K562 (cell line): ENCODE data around the gene CNTD1. TPM values are rescaled to one million over a fixed set of nuclear protein-coding genes. Genes with fewer than 3 reads are reported as not detected.

Experiments
- MEIS2 ChIP-seq: fragments of 450-650 bp; IDR thresholded peaks from 2 replicates; pipeline ENCODE4 v1.6.1; 2014; ENCODE audit warnings: mild to moderate bottlenecking; ENCODE audit not compliant: partially characterized antibody
- MIER1 ChIP-seq: fragments of 450-650 bp; IDR thresholded peaks from 2 replicates; pipeline ENCODE4 v1.6.1; 2016; ENCODE audit warnings: antibody characterized with exemption, mild to moderate bottlenecking, low read depth
- polyA plus RNA-seq, 8 experiments: library from polyadenylated mRNA; depleted of rRNA in 4 of 8; stranded (reverse) in 5 of 8; unstranded in 3 of 8; fragments of >200 nt; fragmentation: Nextera tagmentation in 2 of 8; fragmentation: Illumina TruSeq in 1 of 8; extraction: Ambion mirVana in 2 of 8; extraction: Trizol in 1 of 8; gene quantifications; 2 replicates each; pipeline versions ENCODE4 v1.2.1 to v1.2.3, GENCODE V29; 2011 to 2014; ENCODE audit warnings: inconsistent platforms in 1 of 8, missing spikeins in 1 of 8
- total RNA-seq, 7 experiments: library from RNA; depleted of rRNA in 6 of 7; stranded (reverse); fragments of >200 nt in 6 of 7; fragmentation: Illumina TruSeq in 2 of 7; extraction: Trizol in 2 of 7; gene quantifications; 2 replicates each; pipeline versions ENCODE4 v1.2.1 to v1.2.3, GENCODE V29; 2011 to 2021; ENCODE audit warnings: low replicate concordance in 1 of 7
- TF ChIP-seq, protein P1 (sequence below), 2 experiments: IDR thresholded peaks in 1 of 2; conservative IDR thresholded peaks in 1 of 2; 2 replicates each; pipeline ENCODE4 v1.6.1; 2016; ENCODE audit warnings: low read depth in 2 of 2, mild to moderate bottlenecking in 1 of 2, missing compliant biosample characterization in 1 of 2, missing genetic modification characterization in 1 of 2, moderate library complexity in 1 of 2
- TF ChIP-seq, protein P2 (sequence below): fragments of 450-650 bp; IDR thresholded peaks from 2 replicates; pipeline ENCODE4 v1.6.1; 2018; ENCODE audit not compliant: partially characterized antibody

The CNTD1 gene
- total and polyA plus RNA-seq, 9 of the 15 experiments (the other 6 are each of a cell fraction or from before 2014, with no cell fraction given) = 0.12 to 0.86 (median 0.41) TPM; not detected in 1

DNA sequence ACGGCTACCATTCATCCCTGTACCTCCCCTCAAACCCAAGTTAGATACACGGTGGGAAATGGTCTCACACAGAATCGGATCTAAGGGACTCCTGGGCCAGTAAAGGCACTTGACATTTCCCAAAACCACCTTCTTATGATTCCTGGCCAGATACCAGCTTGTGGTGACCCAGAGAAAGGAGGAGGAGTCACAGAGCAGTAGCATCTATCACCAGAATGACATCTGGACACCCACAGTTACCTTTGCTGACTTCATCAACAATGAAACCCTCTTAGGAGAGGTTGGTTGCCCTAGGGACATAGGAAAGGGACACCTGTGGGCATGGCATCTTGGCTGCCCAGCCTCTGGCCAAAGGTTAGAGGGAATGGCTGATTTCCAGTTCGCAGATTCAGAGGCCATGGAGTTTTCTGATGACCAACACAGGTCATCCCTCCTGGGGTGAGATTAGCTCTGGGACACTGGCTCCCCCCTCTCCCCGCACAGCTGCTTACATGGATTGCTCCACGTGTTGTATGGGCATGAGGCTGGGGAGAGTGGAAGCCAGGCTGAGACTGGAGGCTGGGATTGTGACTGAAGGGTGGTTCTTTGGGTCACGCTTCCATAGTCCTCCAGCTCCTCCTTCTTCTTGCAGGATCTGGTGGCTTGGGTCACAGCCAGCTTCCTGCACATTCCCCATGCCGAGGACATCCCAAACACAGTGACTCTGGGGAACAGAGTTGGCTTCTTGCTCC is 51.0 kb downstream of the CNTD1 start (continued):
- TF ChIP-seq, protein P1, sequence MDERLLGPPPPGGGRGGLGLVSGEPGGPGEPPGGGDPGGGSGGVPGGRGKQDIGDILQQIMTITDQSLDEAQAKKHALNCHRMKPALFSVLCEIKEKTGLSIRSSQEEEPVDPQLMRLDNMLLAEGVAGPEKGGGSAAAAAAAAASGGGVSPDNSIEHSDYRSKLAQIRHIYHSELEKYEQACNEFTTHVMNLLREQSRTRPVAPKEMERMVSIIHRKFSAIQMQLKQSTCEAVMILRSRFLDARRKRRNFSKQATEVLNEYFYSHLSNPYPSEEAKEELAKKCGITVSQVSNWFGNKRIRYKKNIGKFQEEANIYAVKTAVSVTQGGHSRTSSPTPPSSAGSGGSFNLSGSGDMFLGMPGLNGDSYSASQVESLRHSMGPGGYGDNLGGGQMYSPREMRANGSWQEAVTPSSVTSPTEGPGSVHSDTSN (CRISPR knock-in tag; IDR thresholded peaks at IDR 0.05; ENCODE audit: low read depth) = no peak
- TF ChIP-seq, protein P1 (tag; conservative IDR thresholded peaks at IDR 0.05; ENCODE audit: low read depth) = peak; percentile 45; the same call in 1 of the 2 replicates
- peak; percentile 65 for TF ChIP-seq MEIS2
- no peak for TF ChIP-seq MIER1
- TF ChIP-seq, protein P2, sequence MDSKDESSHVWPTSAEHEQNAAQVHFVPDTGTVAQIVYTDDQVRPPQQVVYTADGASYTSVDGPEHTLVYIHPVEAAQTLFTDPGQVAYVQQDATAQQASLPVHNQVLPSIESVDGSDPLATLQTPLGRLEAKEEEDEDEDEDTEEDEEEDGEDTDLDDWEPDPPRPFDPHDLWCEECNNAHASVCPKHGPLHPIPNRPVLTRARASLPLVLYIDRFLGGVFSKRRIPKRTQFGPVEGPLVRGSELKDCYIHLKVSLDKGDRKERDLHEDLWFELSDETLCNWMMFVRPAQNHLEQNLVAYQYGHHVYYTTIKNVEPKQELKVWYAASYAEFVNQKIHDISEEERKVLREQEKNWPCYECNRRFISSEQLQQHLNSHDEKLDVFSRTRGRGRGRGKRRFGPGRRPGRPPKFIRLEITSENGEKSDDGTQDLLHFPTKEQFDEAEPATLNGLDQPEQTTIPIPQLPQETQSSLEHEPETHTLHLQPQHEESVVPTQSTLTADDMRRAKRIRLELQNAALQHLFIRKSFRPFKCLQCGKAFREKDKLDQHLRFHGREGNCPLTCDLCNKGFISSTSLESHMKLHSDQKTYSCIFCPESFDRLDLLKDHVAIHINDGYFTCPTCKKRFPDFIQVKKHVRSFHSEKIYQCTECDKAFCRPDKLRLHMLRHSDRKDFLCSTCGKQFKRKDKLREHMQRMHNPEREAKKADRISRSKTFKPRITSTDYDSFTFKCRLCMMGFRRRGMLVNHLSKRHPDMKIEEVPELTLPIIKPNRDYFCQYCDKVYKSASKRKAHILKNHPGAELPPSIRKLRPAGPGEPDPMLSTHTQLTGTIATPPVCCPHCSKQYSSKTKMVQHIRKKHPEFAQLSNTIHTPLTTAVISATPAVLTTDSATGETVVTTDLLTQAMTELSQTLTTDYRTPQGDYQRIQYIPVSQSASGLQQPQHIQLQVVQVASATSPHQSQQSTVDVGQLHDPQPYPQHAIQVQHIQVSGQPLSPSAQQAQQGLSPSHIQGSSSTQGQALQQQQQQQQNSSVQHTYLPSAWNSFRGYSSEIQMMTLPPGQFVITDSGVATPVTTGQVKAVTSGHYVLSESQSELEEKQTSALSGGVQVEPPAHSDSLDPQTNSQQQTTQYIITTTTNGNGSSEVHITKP = peak; percentile 74
